Chondrocyte (in vitro differentiated cells): Measurements from ENCODE around the gene ARG1. TPM values are rescaled to one million over a fixed set of nuclear protein-coding genes. Genes with fewer than 3 reads are reported as not detected.
"Not testable (repeated sequence)": the region's sequence is repeated elsewhere in the genome, so short reads cannot be mapped to it uniquely, and the experiment has no call there.

ENCODE experiments used
- DNase-seq: peaks from one replicate; pipeline ENCODE4 v3.0.0; 2021; ENCODE audit warnings: mixed read lengths, low spot score
- H3K27ac Mint-ChIP-seq: one replicate; pipeline ENCODE4 v1.8.0; 2021; ENCODE audit warnings: mild to moderate bottlenecking, moderate library complexity, mixed read lengths; ENCODE audit not compliant: unreplicated experiment
- H3K27me3 Mint-ChIP-seq: 2 replicates; pipeline ENCODE4 v1.8.0; 2021; ENCODE audit warnings: low read depth, mixed read lengths
- H3K36me3 Mint-ChIP-seq: 2 replicates; pipeline ENCODE4 v1.8.0; 2021; ENCODE audit warnings: low read depth, mixed read lengths
- H3K4me1 Mint-ChIP-seq: 2 replicates; pipeline ENCODE4 v1.8.0; 2021; ENCODE audit warnings: low read depth, mild to moderate bottlenecking, mixed read lengths
- H3K4me3 Mint-ChIP-seq: one replicate; pipeline ENCODE4 v1.8.0; 2021; ENCODE audit warnings: mild to moderate bottlenecking, moderate library complexity, mixed read lengths; ENCODE audit not compliant: unreplicated experiment
- H3K9me3 Mint-ChIP-seq: 2 replicates; pipeline ENCODE4 v1.8.0; 2021; ENCODE audit warnings: low read depth, mixed read lengths
- CTCF ChIP-seq: fragments of 200-600 bp; sonication (generic); IDR thresholded peaks from 2 replicates; pipeline ENCODE4 v1.5.0; 2021; ENCODE audit warnings: antibody characterized with exemption, mild to moderate bottlenecking, moderate library complexity
- long read RNA-seq: library from polyadenylated mRNA; stranded (forward); transcript quantifications from one replicate; pipeline ENCODE4 v2.0.0, GENCODE V29; 2021
- total RNA-seq: library from RNA; stranded (reverse); gene quantifications from 3 replicates; pipeline ENCODE4 v1.2.1, GENCODE V29; 2021

ARG1 gene
- not detected in 3 replicates for total RNA-seq
- long read RNA-seq, result 0 reads

GRCh38 chr6:131572686-131573415 is at the start of gene ARG1:
TSS of gene ARG1 (plus strand) at chr6:131573226. CDS start at chr6:131573283, 57 bp downstream.
- DNase-seq, result no peak
- H3K4me3 Mint-ChIP-seq, result no peak within 1 kb of the TSS
- H3K4me1 Mint-ChIP-seq, result no peaks in the 10 kb centered on the region
- H3K36me3 Mint-ChIP-seq, result peaks cover 10% of the 10 kb centered on the region
- H3K9me3 Mint-ChIP-seq, result no peaks in the 10 kb centered on the region
- H3K27me3 Mint-ChIP-seq, result no peaks in the 10 kb centered on the region
- no peak for TF ChIP-seq CTCF
- H3K27ac Mint-ChIP-seq, result no peak within 1 kb of the TSS

GRCh38 chr6:131523988-131524673 is 48.9 kb upstream of the ARG1 start:
- H3K4me3 Mint-ChIP-seq, result no peak overlapping the region
- H3K36me3 Mint-ChIP-seq, result no peaks in the 10 kb centered on the region
- H3K9me3 Mint-ChIP-seq, result no peaks in the 10 kb centered on the region

GRCh38 chr6:131524695-131525336 is 48.2 kb upstream of the ARG1 start:
- no peak for TF ChIP-seq CTCF
- no peak overlapping the region for H3K4me3 Mint-ChIP-seq
- no peaks in the 10 kb centered on the region for H3K4me1 Mint-ChIP-seq
- H3K36me3 Mint-ChIP-seq, result peaks cover 3% of the 10 kb centered on the region
- no peak overlapping the region for H3K27ac Mint-ChIP-seq
- no peak for DNase-seq
- no peaks in the 10 kb centered on the region for H3K9me3 Mint-ChIP-seq
- peaks cover 15% of the 10 kb centered on the region for H3K27me3 Mint-ChIP-seq

More at GRCh38 chr6:131523988-131524673, 48.9 kb upstream of the ARG1 start:
- Mint-ChIP-seq H3K27me3 (peaks cover 12% of the 10 kb centered on the region), H3K27ac (no peak overlapping the region), H3K4me1 (no peaks in the 10 kb centered on the region)
- TF ChIP-seq CTCF, result no peak
- no peak for DNase-seq

- not testable (repeated sequence) for DNase-seq, H3K36me3 Mint-ChIP-seq, H3K4me1 Mint-ChIP-seq, H3K27ac Mint-ChIP-seq, H3K4me3 Mint-ChIP-seq, H3K9me3 Mint-ChIP-seq
- peaks cover 15% of the 10 kb centered on the region for H3K27me3 Mint-ChIP-seq
These were observed 42.1 kb upstream of the ARG1 start for GRCh38 chr6:131530936-131531335.

- peaks cover 15% of the 10 kb centered on the region for H3K27me3 Mint-ChIP-seq
- not testable (repeated sequence) for H3K27ac Mint-ChIP-seq, H3K36me3 Mint-ChIP-seq, DNase-seq, H3K9me3 Mint-ChIP-seq, H3K4me1 Mint-ChIP-seq, H3K4me3 Mint-ChIP-seq
These were observed 41.3 kb upstream of the ARG1 start for GRCh38 chr6:131531681-131532080.

- H3K27ac Mint-ChIP-seq, result no peak overlapping the region
- peaks cover 5% of the 10 kb centered on the region for H3K36me3 Mint-ChIP-seq
- peaks cover 3% of the 10 kb centered on the region for H3K9me3 Mint-ChIP-seq
- no peak overlapping the region for H3K4me3 Mint-ChIP-seq
- H3K27me3 Mint-ChIP-seq, result peaks cover 15% of the 10 kb centered on the region
- no peak for DNase-seq
- no peak for TF ChIP-seq CTCF
- H3K4me1 Mint-ChIP-seq, result no peaks in the 10 kb centered on the region
These were observed 40.4 kb upstream of the ARG1 start for GRCh38 chr6:131532580-131533039.

GRCh38 chr6:131538615-131539014 is 34.4 kb upstream of the ARG1 start:
- not testable (repeated sequence) for DNase-seq, H3K27ac Mint-ChIP-seq, H3K9me3 Mint-ChIP-seq, H3K4me1 Mint-ChIP-seq, H3K36me3 Mint-ChIP-seq, H3K4me3 Mint-ChIP-seq
- H3K27me3 Mint-ChIP-seq, result peaks cover 12% of the 10 kb centered on the region
